Gastrocnemius medialis (tissue), 4 donors: ENCODE data around the gene BRPF1. TPM values are rescaled to one million over a fixed set of nuclear protein-coding genes. Genes with fewer than 3 reads are reported as not detected.

Experiments used
- ATAC-seq, 2 donors: fragments of 150-250 bp; one replicate each; pipeline ENCODE4 v1.9.1; 2016
- DNase-seq, 2 donors: peaks; one replicate each; pipeline ENCODE4 v3.0.0-alpha.2; 2019
- H3K27ac ChIP-seq, 4 donors: fragments of 200-600 bp; sonication (generic); 1 replicate in 1 of 4; 2 replicates in 3 of 4; pipeline ENCODE4 v1.5.1; 2016 to 2018; ENCODE audit warnings: mild to moderate bottlenecking in 2 of 4, moderate library complexity in 1 of 4
- H3K27me3 ChIP-seq, 3 donors: fragments of 200-600 bp; sonication (generic) in 2 of 3; 1 replicate in 1 of 3; 2 replicates in 2 of 3; pipeline versions ENCODE4 v1.5.1 to v1.6.0; 2016 to 2019; ENCODE audit warnings: mild to moderate bottlenecking in 1 of 3, moderate library complexity in 1 of 3
- H3K36me3 ChIP-seq, 2 donors: fragments of 200-600 bp; sonication (generic) in 1 of 2; one replicate each; pipeline ENCODE4 v1.5.1; 2017 to 2018
- H3K4me1 ChIP-seq, 2 donors: fragments of 200-600 bp; sonication (generic) in 1 of 2; one replicate each; pipeline ENCODE4 v1.5.1; 2016 to 2017; ENCODE audit warnings: mild to moderate bottlenecking in 2 of 2
- H3K4me3 ChIP-seq, 4 donors: fragments of 200-600 bp; sonication (generic) in 3 of 4; 1 replicate in 1 of 4; 2 replicates in 3 of 4; pipeline ENCODE4 v1.5.1; 2016 to 2019; ENCODE audit warnings: mild to moderate bottlenecking in 2 of 4
- H3K9me3 ChIP-seq, 3 donors: fragments of 200-600 bp; sonication (generic) in 2 of 3; 1 replicate in 1 of 3; 2 replicates in 2 of 3; pipeline ENCODE4 v1.5.1; 2016 to 2019
- POLR2A ChIP-seq, 2 donors: fragments of 450-650 bp; IDR thresholded peaks; one replicate each; pipeline ENCODE4 v1.6.1; 2017; ENCODE audit warnings: antibody characterized with exemption in 2 of 2, mild to moderate bottlenecking in 2 of 2, moderate library complexity in 2 of 2
- in situ Hi-C, 4 donors: fragments of 200-750 bp; cut with MboI; loops; one replicate each; pipeline versions ENCODE4 v1.15.0 to v1.8.0; 2017; ENCODE audit warnings: low sequenced_read_pairs in 4 of 4
- intact Hi-C: fragments of 100-400 bp; cut with DNase I; formaldehyde crosslinking; loops from one replicate; pipeline ENCODE4 v1.15.1; 2023; ENCODE audit warnings: low total_unique reads
- total RNA-seq, 4 donors: library from RNA; depleted of rRNA; stranded (reverse); fragments of >200 nt; gene quantifications; one replicate each; pipeline versions ENCODE4 v1.1.0 to v1.2.3, GENCODE V29; 2016
- TF ChIP-seq, protein P1 (sequence below), 5 experiments: fragments of 450-650 bp in 3 of 5; fragments of 200-600 bp in 2 of 5; sonication (generic) in 2 of 5; IDR thresholded peaks in 4 of 5; conservative IDR thresholded peaks in 1 of 5; 1 replicate in 4 of 5; 2 replicates in 1 of 5; pipeline ENCODE4 v1.5.1; 2016 to 2019; ENCODE audit warnings: antibody characterized with exemption in 5 of 5, mild to moderate bottlenecking in 3 of 5, moderate library complexity in 3 of 5

BRPF1 gene
- total RNA-seq, 4 donors from 2014 or later = 12.0 to 19.5 (median 14.7) TPM

DNA sequence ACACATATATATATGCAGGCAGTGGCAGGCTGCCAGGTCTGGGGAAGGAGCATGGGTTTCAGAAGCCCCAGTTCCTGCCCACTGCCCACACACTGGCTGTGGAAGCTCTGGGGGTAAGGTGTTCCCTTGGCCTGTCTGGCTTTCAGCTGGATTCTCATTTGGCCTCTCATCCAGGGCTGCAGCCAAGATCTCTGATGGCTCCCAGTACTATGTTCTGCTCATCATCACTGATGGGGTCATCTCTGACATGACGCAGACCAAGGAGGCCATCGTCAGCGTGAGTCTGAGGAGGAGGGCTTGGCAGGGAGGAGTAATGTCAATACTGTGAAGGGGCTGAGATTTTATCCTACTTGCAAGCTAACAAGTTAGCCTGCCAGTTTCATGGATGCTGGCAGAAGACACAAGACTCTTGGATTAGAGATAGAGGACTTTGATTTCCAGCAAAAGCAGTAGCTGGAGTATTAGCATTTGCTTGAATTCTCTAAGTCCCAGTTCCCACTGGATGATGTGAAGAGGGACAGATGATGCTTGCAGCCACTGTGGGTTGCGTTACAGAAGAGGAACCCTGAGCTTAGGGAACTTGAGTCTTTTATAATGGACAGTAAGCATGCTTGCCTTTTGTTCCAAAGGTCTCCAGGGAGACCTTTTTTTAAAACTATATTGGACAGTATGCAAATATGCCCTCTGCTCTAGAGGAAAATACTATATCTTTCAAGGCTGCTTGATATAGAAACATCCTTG lies 5.6 kb upstream of the BRPF1 start:
- in situ Hi-C loops = no loop called here

GRCh38 chr3:9727041-9727595 lies 4.4 kb upstream of the BRPF1 start:
- intact Hi-C loops = no loop called here
- in situ Hi-C loops = no loop called here
- Histone ChIP-seq H3K9me3 (no peaks in the 10 kb centered on the region), H3K4me1 (peaks cover 0 to 6% of the 10 kb centered on the region in 2 donors), H3K27me3 (no peaks in the 10 kb centered on the region), H3K4me3 (no peak overlapping the region), H3K27ac (no peak overlapping the region), H3K36me3 (no peaks in the 10 kb centered on the region)
- TF ChIP-seq, protein P1, sequence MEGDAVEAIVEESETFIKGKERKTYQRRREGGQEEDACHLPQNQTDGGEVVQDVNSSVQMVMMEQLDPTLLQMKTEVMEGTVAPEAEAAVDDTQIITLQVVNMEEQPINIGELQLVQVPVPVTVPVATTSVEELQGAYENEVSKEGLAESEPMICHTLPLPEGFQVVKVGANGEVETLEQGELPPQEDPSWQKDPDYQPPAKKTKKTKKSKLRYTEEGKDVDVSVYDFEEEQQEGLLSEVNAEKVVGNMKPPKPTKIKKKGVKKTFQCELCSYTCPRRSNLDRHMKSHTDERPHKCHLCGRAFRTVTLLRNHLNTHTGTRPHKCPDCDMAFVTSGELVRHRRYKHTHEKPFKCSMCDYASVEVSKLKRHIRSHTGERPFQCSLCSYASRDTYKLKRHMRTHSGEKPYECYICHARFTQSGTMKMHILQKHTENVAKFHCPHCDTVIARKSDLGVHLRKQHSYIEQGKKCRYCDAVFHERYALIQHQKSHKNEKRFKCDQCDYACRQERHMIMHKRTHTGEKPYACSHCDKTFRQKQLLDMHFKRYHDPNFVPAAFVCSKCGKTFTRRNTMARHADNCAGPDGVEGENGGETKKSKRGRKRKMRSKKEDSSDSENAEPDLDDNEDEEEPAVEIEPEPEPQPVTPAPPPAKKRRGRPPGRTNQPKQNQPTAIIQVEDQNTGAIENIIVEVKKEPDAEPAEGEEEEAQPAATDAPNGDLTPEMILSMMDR (IDR thresholded peaks at IDR 0.05 in 4 of 5, conservative IDR thresholded peaks at IDR 0.05 in 1 of 5) = peak in 1 of 5 experiments; percentile 6
- no peak for TF ChIP-seq POLR2A (IDR thresholded peaks at IDR 0.05)
- DNase-seq (no peak), ATAC-seq (no peak)

More for the DNA sequence above, 5.6 kb upstream of the BRPF1 start:
- ATAC-seq = no peak
- no peaks in the 10 kb centered on the region for H3K36me3 ChIP-seq
- H3K27me3 ChIP-seq = no peaks in the 10 kb centered on the region
- TF ChIP-seq POLR2A (IDR thresholded peaks at IDR 0.05) = no peak
- TF ChIP-seq, protein P1 (IDR thresholded peaks at IDR 0.05 in 4 of 5, conservative IDR thresholded peaks at IDR 0.05 in 1 of 5) = no peak
- no peaks in the 10 kb centered on the region for H3K9me3 ChIP-seq
- DNase-seq = no peak
- peaks cover 0 to 4% of the 10 kb centered on the region in 2 donors for H3K4me1 ChIP-seq
- no peak overlapping the region for H3K27ac ChIP-seq
- intact Hi-C loops = no loop called here
- no peak overlapping the region for H3K4me3 ChIP-seq

- no peak overlapping the region for H3K27ac ChIP-seq
- H3K27me3 ChIP-seq = no peaks in the 10 kb centered on the region
- H3K4me3 ChIP-seq = no peak overlapping the region
- TF ChIP-seq POLR2A (IDR thresholded peaks at IDR 0.05) = no peak
- TF ChIP-seq, protein P1 (IDR thresholded peaks at IDR 0.05 in 4 of 5, conservative IDR thresholded peaks at IDR 0.05 in 1 of 5) = no peak
- DNase-seq = no peak
- in situ Hi-C loops = no loop called here
- H3K4me1 ChIP-seq = peaks cover 5 to 12% of the 10 kb centered on the region in 2 donors
- no peaks in the 10 kb centered on the region for H3K9me3 ChIP-seq
- no peaks in the 10 kb centered on the region for H3K36me3 ChIP-seq
- intact Hi-C loops = no loop called here
- ATAC-seq = no peak
Observed at GRCh38 chr3:9727743-9728142, 3.8 kb upstream of the BRPF1 start.

DNA sequence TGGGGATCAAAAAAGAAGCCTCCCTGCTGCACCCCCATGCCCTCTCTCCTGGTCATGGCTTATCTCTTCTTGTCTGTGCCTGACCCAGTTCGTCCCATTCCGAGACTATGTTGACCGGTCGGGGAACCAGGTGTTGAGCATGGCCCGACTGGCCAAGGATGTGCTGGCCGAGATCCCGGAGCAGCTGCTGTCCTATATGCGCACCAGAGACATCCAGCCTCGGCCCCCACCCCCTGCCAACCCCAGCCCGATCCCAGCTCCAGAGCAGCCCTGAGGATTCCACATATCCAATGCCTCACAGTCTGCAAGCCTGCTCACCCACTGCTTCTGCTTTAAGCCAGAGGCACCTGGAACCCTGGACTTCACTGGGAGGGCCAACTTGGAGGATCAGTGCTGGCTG lies 2.1 kb upstream of the BRPF1 start:
- no peaks in the 10 kb centered on the region for H3K36me3 ChIP-seq
- in situ Hi-C loops = no loop called here
- H3K27me3 ChIP-seq = no peaks in the 10 kb centered on the region
- ATAC-seq (no peak), DNase-seq (no peak)
- no peaks in the 10 kb centered on the region for H3K9me3 ChIP-seq
- intact Hi-C loops = no loop called here
- no peak for TF ChIP-seq POLR2A (IDR thresholded peaks at IDR 0.05)
- TF ChIP-seq, protein P1 (IDR thresholded peaks at IDR 0.05 in 4 of 5, conservative IDR thresholded peaks at IDR 0.05 in 1 of 5) = no peak
- H3K27ac ChIP-seq = no peak overlapping the region
- H3K4me3 ChIP-seq = no peak overlapping the region
- peaks cover 16 to 21% of the 10 kb centered on the region in 2 donors for H3K4me1 ChIP-seq
